HG02970 (cell line): ENCODE results near the gene HIVEP2.
"Not testable (repeated sequence)": the region's sequence is repeated elsewhere in the genome, so short reads cannot be mapped to it uniquely, and the experiment has no call there.

Experiments used
- ATAC-seq: cut with Tn5 transposase; IDR thresholded peaks from one replicate; pipeline ENCODE4 v1.9.1; 2021; ENCODE audit warnings: mild to moderate bottlenecking, moderate library complexity, moderate number of reproducible peaks; ENCODE audit not compliant: unreplicated experiment, low FRiP score

The HIVEP2 gene, protein sequence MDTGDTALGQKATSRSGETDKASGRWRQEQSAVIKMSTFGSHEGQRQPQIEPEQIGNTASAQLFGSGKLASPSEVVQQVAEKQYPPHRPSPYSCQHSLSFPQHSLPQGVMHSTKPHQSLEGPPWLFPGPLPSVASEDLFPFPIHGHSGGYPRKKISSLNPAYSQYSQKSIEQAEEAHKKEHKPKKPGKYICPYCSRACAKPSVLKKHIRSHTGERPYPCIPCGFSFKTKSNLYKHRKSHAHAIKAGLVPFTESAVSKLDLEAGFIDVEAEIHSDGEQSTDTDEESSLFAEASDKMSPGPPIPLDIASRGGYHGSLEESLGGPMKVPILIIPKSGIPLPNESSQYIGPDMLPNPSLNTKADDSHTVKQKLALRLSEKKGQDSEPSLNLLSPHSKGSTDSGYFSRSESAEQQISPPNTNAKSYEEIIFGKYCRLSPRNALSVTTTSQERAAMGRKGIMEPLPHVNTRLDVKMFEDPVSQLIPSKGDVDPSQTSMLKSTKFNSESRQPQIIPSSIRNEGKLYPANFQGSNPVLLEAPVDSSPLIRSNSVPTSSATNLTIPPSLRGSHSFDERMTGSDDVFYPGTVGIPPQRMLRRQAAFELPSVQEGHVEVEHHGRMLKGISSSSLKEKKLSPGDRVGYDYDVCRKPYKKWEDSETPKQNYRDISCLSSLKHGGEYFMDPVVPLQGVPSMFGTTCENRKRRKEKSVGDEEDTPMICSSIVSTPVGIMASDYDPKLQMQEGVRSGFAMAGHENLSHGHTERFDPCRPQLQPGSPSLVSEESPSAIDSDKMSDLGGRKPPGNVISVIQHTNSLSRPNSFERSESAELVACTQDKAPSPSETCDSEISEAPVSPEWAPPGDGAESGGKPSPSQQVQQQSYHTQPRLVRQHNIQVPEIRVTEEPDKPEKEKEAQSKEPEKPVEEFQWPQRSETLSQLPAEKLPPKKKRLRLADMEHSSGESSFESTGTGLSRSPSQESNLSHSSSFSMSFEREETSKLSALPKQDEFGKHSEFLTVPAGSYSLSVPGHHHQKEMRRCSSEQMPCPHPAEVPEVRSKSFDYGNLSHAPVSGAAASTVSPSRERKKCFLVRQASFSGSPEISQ (N-terminal part only)

GRCh38 chr6:142945049-142945445 lies at the start of gene HIVEP2:
Gene HIVEP2 (minus strand): TSS chr6:142945176. CDS start chr6:142774738, 170,438 bp downstream.
- no peak for ATAC-seq

GRCh38 chr6:142993977-142994376 lies 49.0 kb upstream of the HIVEP2 start:
- ATAC-seq = no peak

DNA sequence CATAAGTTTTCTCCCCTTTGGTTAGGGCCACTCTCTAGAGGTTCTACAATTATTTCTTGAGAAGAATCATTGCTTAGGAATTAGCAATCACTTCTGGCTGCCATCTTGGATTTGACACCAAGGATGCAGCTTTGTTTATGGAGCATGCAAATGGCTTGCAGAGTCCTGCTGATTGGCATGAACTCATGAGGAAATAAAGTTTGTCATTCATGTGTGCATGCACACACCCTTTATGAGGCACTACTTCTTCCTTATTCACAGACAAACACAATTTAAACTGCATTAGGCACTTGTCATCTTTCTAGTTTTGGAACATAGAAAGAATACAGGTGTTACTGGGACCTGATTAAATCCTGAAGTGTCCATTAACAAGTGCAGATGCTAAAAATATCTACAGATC lies 42.5 kb upstream of the HIVEP2 start:
- ATAC-seq = no peak

- ATAC-seq = no peak
Observed at GRCh38 chr6:142985281-142985680, 40.3 kb upstream of the HIVEP2 start.

DNA sequence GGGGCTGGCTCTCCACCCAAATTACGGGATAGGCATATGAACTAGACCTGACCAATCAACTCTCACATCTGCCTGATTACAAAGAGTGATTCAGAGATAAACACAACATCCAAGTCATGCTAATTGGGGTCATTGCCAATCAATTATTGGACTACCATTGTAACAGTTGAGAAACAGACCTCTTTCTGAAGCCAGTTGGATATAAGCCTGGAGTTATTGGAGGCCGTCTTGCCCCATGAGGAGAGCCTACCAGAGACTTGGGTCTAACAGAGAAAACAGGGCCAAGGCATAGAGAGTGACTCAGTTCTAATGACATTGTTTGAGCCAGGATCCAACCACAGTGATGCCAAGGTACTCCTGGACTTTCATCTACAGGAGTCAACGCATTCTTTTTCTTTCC lies 39.4 kb upstream of the HIVEP2 start:
- no peak for ATAC-seq

DNA sequence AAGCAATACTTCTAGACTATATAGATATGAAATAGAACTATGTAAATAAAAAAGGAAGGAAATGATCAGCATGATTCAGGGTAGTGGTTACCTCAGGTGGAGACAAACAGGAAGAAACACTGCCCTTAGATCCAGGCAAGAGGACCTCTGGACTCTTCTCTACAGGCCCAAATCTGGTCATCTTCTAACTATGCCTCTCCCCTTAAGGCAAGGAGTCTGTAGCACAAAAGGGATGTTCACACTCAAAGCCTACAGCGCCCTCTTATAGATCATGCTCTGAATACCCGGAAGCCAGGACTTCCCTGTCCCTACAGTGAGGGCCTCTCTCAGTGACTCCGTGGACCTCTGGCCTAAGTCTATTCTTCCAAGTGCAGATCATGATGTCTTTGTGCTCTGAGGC lies 30.4 kb upstream of the HIVEP2 start:
- no peak for ATAC-seq

DNA sequence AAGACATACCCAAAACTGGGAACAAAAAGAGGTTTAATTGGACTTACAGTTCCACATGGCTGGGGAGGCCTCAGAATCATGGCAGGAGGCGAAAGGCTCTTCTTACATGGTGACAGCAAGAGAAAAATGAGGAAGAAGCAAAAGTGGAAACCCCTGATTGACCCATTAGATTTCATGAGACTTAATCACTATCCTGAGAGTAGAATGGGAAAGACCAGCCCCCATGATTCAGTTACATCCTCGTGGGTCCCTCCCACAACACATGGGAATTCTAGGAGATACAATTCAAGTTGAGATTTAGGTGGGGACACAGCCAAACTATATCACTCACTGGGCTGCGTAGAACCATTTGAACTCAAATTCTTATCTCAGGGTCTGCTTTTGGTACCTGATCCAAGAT lies 26.0 kb upstream of the HIVEP2 start:
- ATAC-seq = not testable (repeated sequence)

GRCh38 chr6:142968601-142969000 lies 23.6 kb upstream of the HIVEP2 start:
- no peak for ATAC-seq

DNA sequence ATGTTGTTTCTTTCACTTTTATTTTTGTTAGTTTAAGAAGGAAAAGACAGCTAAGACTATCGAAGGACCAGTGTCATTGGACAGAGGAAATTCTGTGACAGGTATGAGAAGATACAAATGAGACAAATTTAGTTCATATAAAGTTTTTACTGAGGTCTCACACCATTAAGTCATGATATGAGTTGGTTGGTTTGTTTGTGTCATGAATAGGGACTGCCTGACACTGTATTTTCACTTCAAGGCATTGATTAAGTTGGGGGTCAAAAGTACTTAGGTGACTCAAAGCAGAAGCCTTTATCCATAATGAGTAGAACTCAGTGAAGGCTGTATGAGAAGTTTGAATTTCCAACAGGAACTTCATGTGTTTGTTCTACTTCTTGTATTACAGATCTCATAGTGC lies 21.3 kb upstream of the HIVEP2 start:
- no peak for ATAC-seq

GRCh38 chr6:142965164-142965563 lies 20.2 kb upstream of the HIVEP2 start:
- no peak for ATAC-seq

GRCh38 chr6:142960098-142960497 lies 15.1 kb upstream of the HIVEP2 start:
- no peak for ATAC-seq

DNA sequence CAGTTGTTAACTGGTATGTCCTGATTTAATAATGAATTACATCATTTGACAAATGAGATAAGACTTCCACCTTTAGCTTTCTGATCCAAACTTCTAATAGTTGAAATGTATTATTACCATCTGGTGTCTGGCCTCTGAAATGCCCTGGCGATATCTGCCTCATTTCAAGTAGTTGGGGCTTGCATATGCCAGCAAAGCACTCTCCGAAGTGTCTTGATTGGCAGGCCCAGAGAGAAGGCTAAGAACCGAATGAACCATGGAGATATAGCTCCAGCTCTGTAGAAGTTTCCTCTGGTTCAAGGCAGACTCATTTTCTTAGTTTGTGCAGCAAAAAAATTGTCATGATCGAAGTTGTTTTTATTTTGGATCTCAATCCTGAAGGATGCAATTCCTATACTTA lies 13.4 kb upstream of the HIVEP2 start:
- ATAC-seq = no peak

GRCh38 chr6:142956726-142957125 lies 11.8 kb upstream of the HIVEP2 start:
- ATAC-seq = no peak

- ATAC-seq = no peak
Observed at GRCh38 chr6:142954844-142955243, 9.9 kb upstream of the HIVEP2 start.

DNA sequence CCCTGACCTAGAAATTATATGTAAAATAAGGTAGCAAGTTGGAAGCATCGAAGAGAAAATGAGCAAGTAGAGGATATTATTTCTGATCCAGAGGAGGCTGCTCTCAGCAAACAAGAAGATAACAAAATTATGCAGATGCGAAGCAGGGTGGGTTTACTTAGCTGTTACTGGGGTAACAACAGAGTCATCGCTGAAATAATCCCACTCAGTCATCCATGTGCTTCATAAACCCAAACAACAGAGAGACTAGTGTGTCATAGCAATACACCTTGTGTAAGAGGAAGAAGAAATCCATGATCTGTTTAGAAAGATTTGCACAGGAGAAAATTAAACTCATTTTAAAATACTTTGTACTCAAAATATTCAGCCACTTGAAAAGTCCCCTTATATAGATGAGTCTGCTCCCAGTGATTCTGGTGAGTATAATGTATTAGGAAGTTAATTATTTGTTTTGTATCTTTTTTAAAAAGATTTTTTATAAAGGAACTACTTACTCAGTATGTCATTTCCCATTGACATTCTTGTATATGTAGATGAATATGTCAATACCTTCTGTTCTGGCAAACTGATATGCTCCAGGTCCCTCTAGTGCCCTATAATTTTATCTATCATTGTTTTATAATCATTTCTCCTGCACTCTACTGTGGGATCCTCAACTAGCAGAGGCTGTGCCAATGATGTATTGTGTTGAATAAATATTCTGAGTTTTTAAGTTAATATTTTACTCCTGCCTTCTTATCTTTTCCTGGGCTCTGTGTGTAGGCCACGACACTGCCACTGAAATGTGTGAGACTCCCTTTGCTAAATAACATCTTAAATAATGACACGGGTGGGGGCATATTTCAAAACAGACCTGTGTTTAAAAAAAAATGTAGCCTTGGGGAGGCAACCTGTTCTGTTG lies 8.6 kb upstream of the HIVEP2 start:
- no peak for ATAC-seq

DNA sequence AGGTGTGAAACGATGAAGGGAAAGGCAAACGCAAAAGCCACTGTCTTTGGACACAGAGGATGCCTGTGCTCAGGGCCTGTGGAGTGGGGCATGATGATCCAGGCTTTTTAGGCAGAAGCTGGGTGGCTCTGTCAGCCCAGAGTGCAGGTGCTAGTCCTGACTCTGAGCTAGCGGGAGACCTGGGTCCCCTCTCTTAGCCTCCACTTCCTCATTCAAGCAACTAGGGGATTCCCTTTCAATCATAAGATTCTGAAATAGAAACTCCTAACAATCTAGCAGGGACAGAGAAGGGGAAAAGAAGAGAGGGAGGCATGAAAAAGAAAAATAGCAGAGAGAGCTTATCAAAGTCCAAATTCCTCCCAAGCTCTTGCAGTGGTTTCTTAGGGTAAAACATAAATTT lies 7.6 kb upstream of the HIVEP2 start:
- peak; percentile 54 for ATAC-seq

DNA sequence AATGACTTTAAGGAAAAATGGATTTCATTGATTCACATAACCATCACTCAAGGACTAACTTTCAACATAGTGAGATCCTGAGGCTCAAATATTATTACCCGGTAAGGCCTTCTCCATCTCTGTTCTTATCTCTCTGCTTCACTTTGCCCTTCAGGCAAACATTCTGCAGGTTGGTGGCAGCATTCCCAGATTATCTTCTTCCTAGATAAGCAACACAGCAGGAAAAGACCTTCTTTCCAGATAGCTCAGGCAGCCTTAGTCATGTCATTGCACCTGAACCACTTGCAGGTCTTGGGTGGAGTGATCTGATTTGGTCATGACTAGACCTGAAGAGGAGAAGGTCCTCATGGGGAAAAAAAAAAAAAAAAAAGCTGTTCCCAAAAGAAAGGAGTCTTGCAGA lies 5.3 kb upstream of the HIVEP2 start:
- no peak for ATAC-seq

- peak; percentile 24 for ATAC-seq
Observed at GRCh38 chr6:142947714-142948480, 2.9 kb upstream of the HIVEP2 start.

DNA sequence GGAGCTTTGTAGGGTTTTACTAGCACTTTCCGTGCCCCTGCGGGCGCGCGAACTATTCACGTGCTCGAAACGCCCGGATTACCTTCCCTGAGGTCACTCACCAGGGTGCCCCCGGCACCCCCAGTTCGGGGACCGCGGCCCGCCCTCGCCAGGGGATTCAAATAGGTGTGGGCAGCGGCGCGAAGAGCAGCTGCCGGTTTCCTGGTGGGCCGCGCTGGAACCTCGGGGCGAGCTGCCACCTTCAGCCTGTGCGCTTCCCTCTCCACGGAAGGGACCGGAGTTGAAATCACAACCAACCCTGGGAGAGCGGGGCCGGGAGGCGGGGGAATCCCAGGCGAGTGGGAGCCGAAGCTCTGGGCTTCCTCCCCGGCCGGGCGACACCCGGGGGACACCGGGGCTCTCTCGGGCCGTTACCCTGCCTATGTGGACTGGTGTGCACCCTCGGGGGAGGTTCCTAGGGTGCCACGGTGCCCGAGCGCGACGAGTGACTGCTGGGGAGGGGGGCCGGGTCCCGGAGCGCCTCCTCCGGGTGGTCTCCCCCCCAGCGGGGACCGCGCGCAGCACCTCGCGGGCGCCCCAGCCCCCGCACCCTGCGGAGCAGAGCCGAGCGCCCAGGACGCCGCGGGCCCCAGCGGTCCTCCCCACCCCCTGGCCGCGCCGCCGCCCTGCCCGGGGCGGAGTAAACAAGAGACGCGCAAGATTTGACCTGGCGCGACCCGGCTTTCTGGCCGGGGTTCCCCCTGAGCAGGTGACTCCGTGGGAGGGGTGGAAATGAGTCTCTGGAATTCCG lies 2.1 kb upstream of the HIVEP2 start:
- peak; percentile 47 for ATAC-seq
